HepG2 (cell line): ENCODE data around the gene UTP15. TPM values are rescaled to one million over a fixed set of nuclear protein-coding genes. Genes with fewer than 3 reads are reported as not detected.

Experiments used
- ATF3 ChIP-seq: sonication (generic); formaldehyde crosslinking; IDR thresholded peaks from 2 replicates; pipeline ENCODE4 v1.4.0; 2020; ENCODE audit warnings: missing genetic modification reagents
- ATF7-NPFF ChIP-seq: sonication (generic); formaldehyde crosslinking; IDR thresholded peaks from 2 replicates; pipeline ENCODE4 v1.8.1; 2023; ENCODE audit warnings: mild to moderate bottlenecking, low read depth, missing genetic modification reagents, moderate library complexity
- DZIP1 ChIP-seq: sonication (generic); formaldehyde crosslinking; IDR thresholded peaks from 2 replicates; pipeline ENCODE4 v1.5.0; 2020; ENCODE audit warnings: mild to moderate bottlenecking, missing genetic modification reagents
- PRDM15 ChIP-seq: sonication (generic); formaldehyde crosslinking; IDR thresholded peaks from 2 replicates; pipeline ENCODE4 v1.4.0; 2020; ENCODE audit warnings: missing genetic modification reagents
- TFE3 ChIP-seq: IDR thresholded peaks from 2 replicates; pipeline ENCODE4 v1.6.1; 2016
- ZBTB4 ChIP-seq: sonication (generic); formaldehyde crosslinking; IDR thresholded peaks from 2 replicates; pipeline ENCODE4 v1.4.0; 2020; ENCODE audit warnings: missing genetic modification reagents, mild to moderate bottlenecking, borderline replicate concordance
- ZNF224 ChIP-seq: sonication (generic); formaldehyde crosslinking; IDR thresholded peaks from 2 replicates; pipeline ENCODE4 v1.5.0; 2020; ENCODE audit warnings: mild to moderate bottlenecking, missing genetic modification reagents
- ZNF296 ChIP-seq: sonication (generic); formaldehyde crosslinking; conservative IDR thresholded peaks from 2 replicates; pipeline ENCODE4 v1.5.0; 2020; ENCODE audit warnings: mild to moderate bottlenecking, missing genetic modification reagents
- ZNF383 ChIP-seq: sonication (generic); formaldehyde crosslinking; IDR thresholded peaks from 2 replicates; pipeline ENCODE4 v1.4.0; 2020; ENCODE audit warnings: missing genetic modification reagents, mild to moderate bottlenecking, borderline replicate concordance
- ZNF556 ChIP-seq: sonication (generic); formaldehyde crosslinking; IDR thresholded peaks from 2 replicates; pipeline ENCODE4 v1.4.0; 2020; ENCODE audit warnings: mild to moderate bottlenecking, missing genetic modification reagents, borderline replicate concordance
- ZNF629 ChIP-seq: sonication (generic); formaldehyde crosslinking; conservative IDR thresholded peaks from 2 replicates; pipeline ENCODE4 v1.5.0; 2020; ENCODE audit warnings: missing genetic modification reagents
- ZNF639 ChIP-seq: conservative IDR thresholded peaks from 2 replicates; pipeline ENCODE4 v1.6.1; 2018; ENCODE audit warnings: missing genetic modification reagents
- ZNF672 ChIP-seq: sonication (generic); formaldehyde crosslinking; IDR thresholded peaks from 2 replicates; pipeline ENCODE4 v1.8.1; 2022; ENCODE audit warnings: missing genetic modification reagents
- polyA plus RNA-seq, 8 experiments: library from polyadenylated mRNA; depleted of rRNA in 3 of 8; stranded (reverse) in 7 of 8; unstranded in 1 of 8; fragments of >200 nt; fragmentation: Illumina TruSeq in 4 of 8; extraction: Trizol in 4 of 8; gene quantifications; 2 replicates each; pipeline versions ENCODE4 v1.2.1 to v1.2.3, GENCODE V29; 2011 to 2016; ENCODE audit warnings: low read depth in 4 of 8, missing spikeins in 1 of 8, mixed read lengths in 1 of 8; ENCODE audit not compliant: insufficient read depth in 1 of 8
- total RNA-seq, 5 experiments: library from RNA; depleted of rRNA; stranded (reverse); fragments of >200 nt; fragmentation: Illumina TruSeq; extraction: Trizol; gene quantifications; 2 replicates each; pipeline ENCODE4 v1.2.3, GENCODE V29; 2016; ENCODE audit warnings: low read depth in 1 of 5

The UTP15 gene
- total and polyA plus RNA-seq, 2 of the 13 experiments (the other 11 are each of a cell fraction or from before 2014, with no cell fraction given) = 7.3 to 35.8 TPM

GRCh38 chr5:73565139-73565968 is at the start of gene UTP15, which contains the start of gene ANKRA2 (continued):
- TF ChIP-seq ZNF224 (CRISPR knock-in tag) = 0 out of 2 replicates have a peak, but pooled peaks have one; percentile 61
- peak; percentile 21; the same call in 1 of the 2 replicates for TF ChIP-seq ATF7-NPFF (CRISPR knock-in tag)
- TF ChIP-seq ZNF383 (CRISPR knock-in tag) = no peak
- peak; percentile 85 for TF ChIP-seq TFE3 (CRISPR knock-in tag)
- TF ChIP-seq ZBTB4 (CRISPR knock-in tag) = peak; percentile 27; the same call in 1 of the 2 replicates
- TF ChIP-seq PRDM15 (CRISPR knock-in tag) = no peak; the same call in 1 of the 2 replicates
- peak; percentile 40; the same call in 1 of the 2 replicates for TF ChIP-seq ZNF556 (CRISPR knock-in tag)
- TF ChIP-seq ZNF296 (CRISPR knock-in tag) = no peak
- no peak for TF ChIP-seq DZIP1 (CRISPR knock-in tag)
- TF ChIP-seq ATF3 (CRISPR knock-in tag) = no peak
- TF ChIP-seq ZNF639 = 0 out of 2 replicates have a peak, but pooled peaks have one; percentile 51
- no peak for TF ChIP-seq ZNF629
- TF ChIP-seq ZNF672 = no peak
